Activated CD8-positive, alpha-beta memory T cell treated with anti-CD3 and anti-CD28 coated beads for 4 hours (primary cell): Measurements from ENCODE around the gene LY86.
A peak's percentile ranks its signal among the peaks of the same experiment; 100 is the strongest.
"Not testable (repeated sequence)": the region's sequence is repeated elsewhere in the genome, so short reads cannot be mapped to it uniquely, and the experiment has no call there.

Experiments
- DNase-seq, 2 donors: peaks; one replicate each; pipeline ENCODE4 v3.0.0-alpha.2; 2020; ENCODE audit warnings: low read depth in 2 of 2

Gene LY86

GRCh38 chr6:6654599-6655575, 66.4 kb downstream of the LY86 start:
- DNase-seq, result peak in 1 of 2 donors; percentile 26

GRCh38 chr6:6655805-6656251, 67.3 kb downstream of the LY86 start:
- DNase-seq, result no peak

GRCh38 chr6:6656287-6656686, 67.8 kb downstream of the LY86 start:
- DNase-seq, result no peak

- no peak for DNase-seq
These were observed 68.7 kb downstream of the LY86 start for GRCh38 chr6:6657085-6657819.

- DNase-seq, result no peak
These were observed 69.3 kb downstream of the LY86 start for GRCh38 chr6:6657820-6658217.

GRCh38 chr6:6659600-6660327, 71.2 kb downstream of the LY86 start:
- no peak for DNase-seq

GRCh38 chr6:6660339-6661045, 72.0 kb downstream of the LY86 start:
- DNase-seq, result no peak

- DNase-seq, result no peak
These were observed 72.7 kb downstream of the LY86 start for GRCh38 chr6:6661191-6661590.

- no peak for DNase-seq
These were observed 73.2 kb downstream of the LY86 start for GRCh38 chr6:6661684-6662083.

- no peak for DNase-seq
These were observed 75.1 kb downstream of the LY86 start for GRCh38 chr6:6663421-6664135.

- no peak for DNase-seq
These were observed 77.2 kb downstream of the LY86 start for GRCh38 chr6:6665555-6666243.

GRCh38 chr6:6670150-6670549, 81.6 kb downstream of the LY86 start:
- DNase-seq, result not testable (repeated sequence)

- no peak for DNase-seq
These were observed 86.4 kb downstream of the LY86 start for GRCh38 chr6:6674872-6675271.

GRCh38 chr6:6676910-6677441, 88.5 kb downstream of the LY86 start:
- DNase-seq, result peak; percentile 52 to 59

GRCh38 chr6:6678185-6678671, 89.7 kb downstream of the LY86 start:
- DNase-seq, result no peak

- no peak for DNase-seq
These were observed 90.3 kb downstream of the LY86 start for GRCh38 chr6:6678811-6679210.

GRCh38 chr6:6679633-6680032, 91.1 kb downstream of the LY86 start:
- DNase-seq, result no peak

GRCh38 chr6:6680526-6680925, 92.0 kb downstream of the LY86 start:
- DNase-seq, result no peak

- DNase-seq, result no peak
These were observed 92.7 kb downstream of the LY86 start for GRCh38 chr6:6681075-6681849.
